NCI-H1436 (cell line): Measurements from ENCODE around the gene CXCL11.
"Not testable (repeated sequence)": the region's sequence is repeated elsewhere in the genome, so short reads cannot be mapped to it uniquely, and the experiment has no call there.

Experiments used
- DNase-seq: peaks from one replicate; lab custom pipeline; 2025; lab: John Stamatoyannopoulos, UW

The CXCL11 gene

DNA sequence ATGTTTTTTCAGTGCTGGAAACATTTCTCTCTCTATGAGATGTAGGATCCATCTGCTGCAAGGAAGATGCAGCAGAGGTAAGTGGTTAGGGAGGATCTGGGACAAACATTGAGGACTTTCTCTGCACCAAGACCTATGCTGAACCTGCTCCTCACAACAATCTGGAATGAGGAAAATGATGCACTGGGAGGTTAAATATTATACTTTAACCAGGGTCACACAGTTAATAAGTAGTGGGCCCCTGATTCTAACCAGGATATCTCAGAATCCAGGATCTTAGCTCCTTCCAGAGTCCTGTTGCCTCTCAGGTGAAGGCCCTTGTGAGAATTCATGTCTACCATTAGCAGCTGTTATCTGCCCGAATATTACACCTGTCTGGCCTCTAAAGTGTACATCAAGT is 35.6 kb downstream of the CXCL11 start:
- no peak for DNase-seq

DNA sequence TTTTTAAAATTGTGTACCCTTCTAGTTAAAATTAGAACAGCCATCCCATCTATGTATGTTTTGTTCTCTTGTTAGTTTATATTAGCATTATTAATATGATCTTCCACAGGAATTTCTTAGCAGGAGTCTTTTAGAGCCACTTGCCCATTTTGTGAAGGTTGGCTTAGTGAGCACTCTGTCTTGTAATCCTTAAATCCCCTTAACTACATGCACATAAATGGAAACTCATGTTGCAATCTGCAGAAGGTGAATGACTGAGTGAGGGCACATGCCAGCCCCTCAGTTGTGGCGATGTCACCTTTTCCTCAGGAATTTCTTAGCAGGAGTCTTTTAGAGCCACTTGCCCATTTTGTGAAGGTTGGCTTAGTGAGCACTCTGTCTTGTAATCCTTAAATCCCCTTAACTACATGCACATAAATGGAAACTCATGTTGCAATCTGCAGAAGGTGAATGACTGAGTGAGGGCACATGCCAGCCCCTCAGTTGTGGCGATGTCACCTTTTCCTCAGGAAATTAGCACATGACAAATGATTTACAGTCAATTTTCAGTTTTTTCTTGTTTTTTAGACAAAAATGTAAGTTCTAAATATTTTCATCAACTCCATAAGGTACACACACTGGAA is 37.2 kb downstream of the CXCL11 start:
- DNase-seq = not testable (repeated sequence)

DNA sequence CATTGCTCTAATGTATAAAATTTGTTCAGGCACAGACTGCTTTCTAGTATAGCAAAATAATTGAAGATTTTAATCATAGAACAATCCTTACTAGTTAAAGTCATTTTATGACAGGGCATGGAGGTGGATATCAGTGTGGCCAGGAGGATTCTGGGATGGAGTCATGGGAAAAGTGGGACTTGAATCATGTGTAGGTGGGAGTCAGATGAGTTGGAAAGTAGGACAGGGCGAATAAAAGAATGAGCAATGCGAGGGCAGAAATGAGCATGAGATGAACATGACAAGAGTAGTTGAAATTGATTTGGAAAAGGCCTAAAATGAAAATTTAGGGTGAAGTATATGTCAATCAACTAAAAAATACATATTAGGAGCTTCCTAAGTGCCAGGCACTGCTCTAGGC is 37.9 kb downstream of the CXCL11 start:
- no peak for DNase-seq

DNA sequence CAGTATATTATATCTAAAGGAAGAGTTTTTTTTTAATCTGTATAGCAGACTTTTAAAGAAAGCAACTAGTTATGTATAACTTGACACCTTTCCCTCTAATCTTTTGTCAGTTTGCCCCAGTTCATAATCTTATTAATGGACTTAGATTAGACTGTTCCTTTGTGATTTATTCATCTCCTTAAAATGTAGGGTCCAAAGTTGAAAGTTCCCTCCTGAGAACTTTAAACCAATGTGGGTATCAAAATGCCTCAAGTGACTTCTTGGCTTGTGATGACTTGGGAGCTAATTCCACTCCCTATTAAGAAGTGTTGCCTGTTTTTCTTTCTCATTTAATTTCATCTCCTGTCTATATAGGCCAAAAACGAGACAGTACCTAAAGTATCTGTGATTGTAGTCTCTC is 38.8 kb downstream of the CXCL11 start:
- DNase-seq = no peak

DNA sequence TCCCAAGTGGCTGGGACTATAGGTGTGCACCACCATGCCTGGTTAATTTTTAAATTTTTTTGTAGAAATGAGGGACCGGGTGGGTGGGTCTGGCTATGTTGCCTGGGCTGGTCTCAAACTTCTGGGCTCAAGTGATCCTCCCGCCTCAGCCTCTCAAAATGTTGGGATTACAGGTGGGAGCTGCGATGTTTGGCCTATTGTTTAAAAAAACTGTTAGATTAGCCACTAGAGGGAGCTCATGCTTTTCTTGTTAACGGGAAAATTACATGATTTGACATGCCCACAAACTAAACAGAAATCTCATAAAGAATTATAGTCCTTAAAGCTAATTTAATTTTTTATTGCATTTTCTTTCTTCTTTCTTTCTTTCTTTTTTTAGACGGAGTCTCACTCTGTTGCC is 40.1 kb downstream of the CXCL11 start:
- DNase-seq = peak; percentile 43

DNA sequence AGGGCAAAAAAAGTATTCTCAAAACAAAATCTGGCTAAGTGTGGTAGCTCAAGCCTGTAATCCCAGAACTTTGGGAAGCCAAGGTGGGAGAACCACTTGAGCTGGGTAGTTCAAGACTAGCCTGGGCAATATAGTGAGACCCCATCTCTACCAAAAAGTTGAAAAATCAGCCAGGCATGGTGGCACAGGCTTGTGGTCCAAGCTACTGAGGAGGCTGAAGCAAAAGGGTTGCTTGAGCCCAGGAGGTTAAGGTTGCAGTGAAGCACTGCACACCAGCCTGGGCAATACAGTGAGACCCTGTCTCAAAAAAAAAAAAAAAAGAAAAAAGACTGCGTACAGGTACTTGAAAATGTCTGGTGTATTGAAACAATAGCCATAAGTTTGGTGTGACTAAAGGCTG is 43.4 kb downstream of the CXCL11 start:
- no peak for DNase-seq

DNA sequence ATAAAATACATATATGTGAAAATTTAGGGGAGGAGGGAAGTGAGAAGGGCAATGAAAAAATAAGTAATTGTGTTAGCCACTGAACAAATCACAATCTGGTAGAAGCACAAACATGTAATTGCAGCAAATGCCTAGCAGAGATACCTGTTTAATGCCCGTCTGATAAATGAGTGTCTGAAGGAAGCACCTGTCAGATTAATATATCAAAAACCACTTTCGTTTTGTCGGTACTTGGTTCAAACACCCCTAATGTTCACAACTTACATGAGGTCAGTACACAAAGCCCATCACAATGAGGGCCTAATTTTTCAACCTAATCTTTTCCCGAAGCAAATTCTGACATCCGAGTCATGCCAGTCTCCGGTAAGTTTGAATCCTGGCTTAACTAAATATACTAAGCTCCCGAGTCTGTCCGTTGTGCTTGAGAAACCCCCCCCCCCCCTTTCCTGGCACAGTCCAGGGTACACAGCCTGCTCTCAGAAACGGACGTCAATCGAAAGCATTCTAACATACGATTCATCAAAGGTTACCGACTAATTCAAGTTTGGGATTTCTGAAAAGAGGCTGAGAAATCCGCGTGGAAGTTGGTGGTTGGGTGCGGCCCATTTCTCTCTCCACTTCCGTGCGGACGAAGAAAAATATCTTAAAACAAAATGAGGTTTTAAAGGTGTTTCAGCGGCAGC is 45.9 kb downstream of the CXCL11 start:
- no peak for DNase-seq

DNA sequence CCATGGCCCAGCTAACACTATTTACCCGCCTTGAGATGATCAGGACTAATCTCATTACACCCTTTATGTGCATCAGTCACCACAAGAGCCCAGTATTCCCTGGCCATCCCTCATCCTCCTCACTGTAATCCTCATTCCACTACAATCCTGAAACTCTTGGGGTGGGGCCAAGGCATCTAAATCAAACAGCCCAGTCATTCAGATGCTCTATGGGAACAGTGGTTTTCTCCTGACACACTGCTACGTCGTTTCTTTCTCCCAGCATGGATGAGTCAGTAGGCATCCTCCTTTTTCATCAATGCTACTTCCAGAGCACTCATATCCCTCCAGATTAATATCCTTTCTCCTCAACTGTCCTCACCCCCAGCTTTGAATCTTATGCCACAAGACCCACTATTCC is 50.8 kb downstream of the CXCL11 start:
- no peak for DNase-seq
